ENCODE data around the gene IRX5. TPM values are rescaled to one million over a fixed set of nuclear protein-coding genes. Genes with fewer than 3 reads are reported as not detected.

IRX5 gene
- total RNA-seq, 4 donors from 2014 or later = 1.3 TPM; not detected in 3

- 87 to 89% methylated on average over 4 of the region's 4 CpGs for WGBS, 2 donors
These were observed 4.4 kb upstream of the IRX5 start for GRCh38 chr16:54926166-54926838.

DNA sequence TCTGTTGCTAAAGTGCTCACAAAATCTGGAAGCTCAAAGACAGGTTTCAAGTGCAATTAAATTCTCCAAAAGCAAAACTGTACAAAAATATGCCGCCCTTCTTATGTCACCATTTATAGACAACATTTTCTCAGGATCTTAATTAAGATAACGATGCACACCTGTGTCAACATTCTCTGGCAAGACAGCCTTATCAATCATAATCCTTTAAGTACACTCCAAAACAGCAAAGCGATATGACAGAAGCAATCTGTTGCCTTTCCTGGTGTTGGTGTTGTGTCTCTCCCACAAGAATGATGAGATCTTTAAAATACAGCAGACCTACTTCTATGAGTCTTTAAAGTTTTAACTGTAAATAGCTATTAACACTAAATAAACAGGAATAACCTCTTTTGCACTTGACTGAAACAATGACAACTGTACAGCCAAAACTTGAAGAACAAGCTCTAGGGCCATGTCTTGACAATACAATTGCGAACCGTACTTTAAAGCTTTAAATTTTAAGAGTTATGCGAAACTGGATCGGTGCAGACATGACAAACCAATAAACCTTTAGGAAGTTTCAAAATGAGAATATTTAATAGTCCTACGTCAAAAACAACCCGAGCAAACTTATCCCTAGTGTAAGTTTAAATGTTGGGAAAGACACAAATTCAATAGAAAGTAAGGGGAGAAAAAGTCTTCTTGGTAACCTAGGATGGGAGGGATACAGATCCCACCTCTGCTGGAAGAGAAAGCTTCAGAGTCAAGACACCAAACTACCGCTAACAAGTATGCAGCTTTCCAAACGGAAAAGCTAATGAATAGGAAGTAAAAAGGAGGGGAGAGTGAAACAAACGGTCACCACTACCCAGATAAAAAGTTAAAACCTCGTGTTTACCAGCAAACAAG, 3.3 kb upstream of the IRX5 start:
- Histone ChIP-seq H3K9me3 (no peaks in the 10 kb centered on the region), H3K27me3 (peaks cover 35% of the 10 kb centered on the region), H3K27ac (no peak overlapping the region), H3K4me1 (peaks cover 21 to 22% of the 10 kb centered on the region in 2 donors), H3K36me3 (no peaks in the 10 kb centered on the region), H3K4me3 (replicated peaks in 1 of 3) (peak overlapping the region in 1 of 3 donors; percentile 12)
- no peak for TF ChIP-seq POLR2A (IDR thresholded peaks at IDR 0.05)
- TF ChIP-seq, protein P1, sequence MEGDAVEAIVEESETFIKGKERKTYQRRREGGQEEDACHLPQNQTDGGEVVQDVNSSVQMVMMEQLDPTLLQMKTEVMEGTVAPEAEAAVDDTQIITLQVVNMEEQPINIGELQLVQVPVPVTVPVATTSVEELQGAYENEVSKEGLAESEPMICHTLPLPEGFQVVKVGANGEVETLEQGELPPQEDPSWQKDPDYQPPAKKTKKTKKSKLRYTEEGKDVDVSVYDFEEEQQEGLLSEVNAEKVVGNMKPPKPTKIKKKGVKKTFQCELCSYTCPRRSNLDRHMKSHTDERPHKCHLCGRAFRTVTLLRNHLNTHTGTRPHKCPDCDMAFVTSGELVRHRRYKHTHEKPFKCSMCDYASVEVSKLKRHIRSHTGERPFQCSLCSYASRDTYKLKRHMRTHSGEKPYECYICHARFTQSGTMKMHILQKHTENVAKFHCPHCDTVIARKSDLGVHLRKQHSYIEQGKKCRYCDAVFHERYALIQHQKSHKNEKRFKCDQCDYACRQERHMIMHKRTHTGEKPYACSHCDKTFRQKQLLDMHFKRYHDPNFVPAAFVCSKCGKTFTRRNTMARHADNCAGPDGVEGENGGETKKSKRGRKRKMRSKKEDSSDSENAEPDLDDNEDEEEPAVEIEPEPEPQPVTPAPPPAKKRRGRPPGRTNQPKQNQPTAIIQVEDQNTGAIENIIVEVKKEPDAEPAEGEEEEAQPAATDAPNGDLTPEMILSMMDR (IDR thresholded peaks at IDR 0.05) = no peak
- DNase-seq = no peak
- 49 to 50% methylated on average over 13 of the region's 13 CpGs for WGBS, 2 donors
- intact Hi-C loops (cut with DNase I) = no loop called here

More at GRCh38 chr16:54926166-54926838, 4.4 kb upstream of the IRX5 start:
- no peak overlapping the region for H3K4me3 ChIP-seq (replicated peaks in 1 of 3)
- peaks cover 11 to 15% of the 10 kb centered on the region in 2 donors for H3K4me1 ChIP-seq
- no peaks in the 10 kb centered on the region for H3K9me3 ChIP-seq
- no peak for TF ChIP-seq POLR2A (IDR thresholded peaks at IDR 0.05)
- TF ChIP-seq, protein P1 (IDR thresholded peaks at IDR 0.05) = no peak
- intact Hi-C loops (cut with DNase I) = no loop called here
- H3K27ac ChIP-seq = no peak overlapping the region
- peaks cover 25% of the 10 kb centered on the region for H3K27me3 ChIP-seq
- no peaks in the 10 kb centered on the region for H3K36me3 ChIP-seq
- no peak for DNase-seq

DNA sequence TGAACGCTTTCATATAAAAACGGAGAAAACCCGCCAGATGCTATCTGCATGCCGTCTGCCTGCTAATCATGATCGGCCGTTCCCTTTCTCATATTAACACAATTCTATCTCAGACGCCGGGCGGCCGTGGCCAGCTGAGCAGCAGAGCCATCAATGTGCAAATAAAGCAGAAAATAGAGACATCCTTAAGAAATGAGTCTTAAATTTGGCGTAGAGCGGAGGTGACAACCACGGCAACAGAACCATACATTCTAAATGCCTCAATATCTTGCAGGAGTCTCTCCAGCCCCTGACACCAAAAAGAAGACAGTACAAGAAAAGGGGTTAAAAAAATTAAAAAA, 2.7 kb upstream of the IRX5 start:
- peaks cover 41% of the 10 kb centered on the region for H3K27me3 ChIP-seq
- H3K27ac ChIP-seq = peak overlapping the region in 1 of 3 donors; percentile 62
- intact Hi-C loops (cut with DNase I) = no loop called here
- H3K36me3 ChIP-seq = no peaks in the 10 kb centered on the region
- no peak for DNase-seq
- peaks cover 22 to 27% of the 10 kb centered on the region in 2 donors for H3K4me1 ChIP-seq
- peak overlapping the region in 1 of 3 donors; percentile 32 for H3K4me3 ChIP-seq (replicated peaks in 1 of 3)
- 6 to 7% methylated on average over 13 of the region's 13 CpGs for WGBS, 2 donors
- no peaks in the 10 kb centered on the region for H3K9me3 ChIP-seq
- TF ChIP-seq, protein P1 (IDR thresholded peaks at IDR 0.05) = no peak
- no peak for TF ChIP-seq POLR2A (IDR thresholded peaks at IDR 0.05)

GRCh38 chr16:54928411-54929089, 2.1 kb upstream of the IRX5 start:
- TF ChIP-seq, protein P1 (IDR thresholded peaks at IDR 0.05) = peak in 3 of 6 experiments; percentile 6 to 24 (median 19)
- no peak for TF ChIP-seq POLR2A (IDR thresholded peaks at IDR 0.05)
- intact Hi-C loops (cut with DNase I) = no loop called here
- Histone ChIP-seq H3K27ac (peak overlapping the region in 1 of 3 donors; percentile 62), H3K27me3 (peaks cover 44% of the 10 kb centered on the region), H3K4me3 (replicated peaks in 1 of 3) (peak overlapping the region in 1 of 3 donors; percentile 32), H3K4me1 (peaks cover 22 to 31% of the 10 kb centered on the region in 2 donors), H3K9me3 (no peaks in the 10 kb centered on the region), H3K36me3 (no peaks in the 10 kb centered on the region)
- WGBS, 2 donors = 2 to 4% methylated on average over 28 to 46 of the region's 101 CpGs
- DNase-seq = peak; percentile 36 to 43
